Gastrocnemius medialis (tissue), 4 donors: ENCODE results near the gene SLK.

Experiments used
- POLR2A ChIP-seq, 2 donors: fragments of 450-650 bp; IDR thresholded peaks; one replicate each; pipeline ENCODE4 v1.6.1; 2017; ENCODE audit warnings: antibody characterized with exemption in 2 of 2, mild to moderate bottlenecking in 2 of 2, moderate library complexity in 2 of 2
- TF ChIP-seq, protein P1 (sequence below), 5 experiments: fragments of 450-650 bp in 3 of 5; fragments of 200-600 bp in 2 of 5; sonication (generic) in 2 of 5; IDR thresholded peaks in 4 of 5; conservative IDR thresholded peaks in 1 of 5; 1 replicate in 4 of 5; 2 replicates in 1 of 5; pipeline ENCODE4 v1.5.1; 2016 to 2019; ENCODE audit warnings: antibody characterized with exemption in 5 of 5, mild to moderate bottlenecking in 3 of 5, moderate library complexity in 3 of 5

- TF ChIP-seq, protein P1, sequence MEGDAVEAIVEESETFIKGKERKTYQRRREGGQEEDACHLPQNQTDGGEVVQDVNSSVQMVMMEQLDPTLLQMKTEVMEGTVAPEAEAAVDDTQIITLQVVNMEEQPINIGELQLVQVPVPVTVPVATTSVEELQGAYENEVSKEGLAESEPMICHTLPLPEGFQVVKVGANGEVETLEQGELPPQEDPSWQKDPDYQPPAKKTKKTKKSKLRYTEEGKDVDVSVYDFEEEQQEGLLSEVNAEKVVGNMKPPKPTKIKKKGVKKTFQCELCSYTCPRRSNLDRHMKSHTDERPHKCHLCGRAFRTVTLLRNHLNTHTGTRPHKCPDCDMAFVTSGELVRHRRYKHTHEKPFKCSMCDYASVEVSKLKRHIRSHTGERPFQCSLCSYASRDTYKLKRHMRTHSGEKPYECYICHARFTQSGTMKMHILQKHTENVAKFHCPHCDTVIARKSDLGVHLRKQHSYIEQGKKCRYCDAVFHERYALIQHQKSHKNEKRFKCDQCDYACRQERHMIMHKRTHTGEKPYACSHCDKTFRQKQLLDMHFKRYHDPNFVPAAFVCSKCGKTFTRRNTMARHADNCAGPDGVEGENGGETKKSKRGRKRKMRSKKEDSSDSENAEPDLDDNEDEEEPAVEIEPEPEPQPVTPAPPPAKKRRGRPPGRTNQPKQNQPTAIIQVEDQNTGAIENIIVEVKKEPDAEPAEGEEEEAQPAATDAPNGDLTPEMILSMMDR (IDR thresholded peaks at IDR 0.05 in 4 of 5, conservative IDR thresholded peaks at IDR 0.05 in 1 of 5), result no peak
- no peak for TF ChIP-seq POLR2A (IDR thresholded peaks at IDR 0.05)
Measured at GRCh38 chr10:103951942-103952341, 15.0 kb upstream of the SLK start.
